OCI-LY1 (cell line): ENCODE results near the gene ABCF1.

Experiments
- EZH2 ChIP-seq: fragments of 200-600 bp; sonication (generic), shearing (Covaris generic); IDR thresholded peaks from 2 replicates; pipeline ENCODE4 v1.8.0; 2017; ENCODE audit warnings: borderline replicate concordance, mixed run types, mild to moderate bottlenecking, antibody characterized with exemption, low read length, moderate library complexity, mixed read lengths
- TF ChIP-seq, protein P1 (sequence below): fragments of 200-600 bp; sonication (generic), shearing (Covaris generic); IDR thresholded peaks from 2 replicates; pipeline ENCODE4 v1.5.1; 2017; ENCODE audit warnings: mild to moderate bottlenecking, antibody characterized with exemption, low read length, moderate library complexity, mixed read lengths

- TF ChIP-seq, protein P1, sequence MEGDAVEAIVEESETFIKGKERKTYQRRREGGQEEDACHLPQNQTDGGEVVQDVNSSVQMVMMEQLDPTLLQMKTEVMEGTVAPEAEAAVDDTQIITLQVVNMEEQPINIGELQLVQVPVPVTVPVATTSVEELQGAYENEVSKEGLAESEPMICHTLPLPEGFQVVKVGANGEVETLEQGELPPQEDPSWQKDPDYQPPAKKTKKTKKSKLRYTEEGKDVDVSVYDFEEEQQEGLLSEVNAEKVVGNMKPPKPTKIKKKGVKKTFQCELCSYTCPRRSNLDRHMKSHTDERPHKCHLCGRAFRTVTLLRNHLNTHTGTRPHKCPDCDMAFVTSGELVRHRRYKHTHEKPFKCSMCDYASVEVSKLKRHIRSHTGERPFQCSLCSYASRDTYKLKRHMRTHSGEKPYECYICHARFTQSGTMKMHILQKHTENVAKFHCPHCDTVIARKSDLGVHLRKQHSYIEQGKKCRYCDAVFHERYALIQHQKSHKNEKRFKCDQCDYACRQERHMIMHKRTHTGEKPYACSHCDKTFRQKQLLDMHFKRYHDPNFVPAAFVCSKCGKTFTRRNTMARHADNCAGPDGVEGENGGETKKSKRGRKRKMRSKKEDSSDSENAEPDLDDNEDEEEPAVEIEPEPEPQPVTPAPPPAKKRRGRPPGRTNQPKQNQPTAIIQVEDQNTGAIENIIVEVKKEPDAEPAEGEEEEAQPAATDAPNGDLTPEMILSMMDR: no peak
- no peak for TF ChIP-seq EZH2
Measured at GRCh38 chr6:30611856-30612194, 40.6 kb downstream of the ABCF1 start.
